Measurements from ENCODE around the gene RASGEF1C. TPM values are rescaled to one million over a fixed set of nuclear protein-coding genes. Genes with fewer than 3 reads are reported as not detected.

The RASGEF1C gene
- total and polyA plus RNA-seq, 2 experiments from 2014 or later: 0.40 to 0.42 TPM

GRCh38 chr5:180117000-180117725 is 91.8 kb downstream of the RASGEF1C start:
- Histone ChIP-seq H3K79me2 (replicated peaks; ENCODE audit: insufficient read depth) (no peaks in the 10 kb centered on the region), H3K4me3 (no peak overlapping the region), H4K20me1 (replicated peaks; ENCODE audit: insufficient read depth) (no peaks in the 10 kb centered on the region), H3F3A (replicated peaks; ENCODE audit: low read depth) (no peaks in the 10 kb centered on the region), H3K27ac (ENCODE audit: low read depth) (no peak overlapping the region), H3K27me3 (ENCODE audit: insufficient read depth) (no peaks in the 10 kb centered on the region), H3K4me2 (no peak overlapping the region), H3K36me3 (ENCODE audit: insufficient read depth) (no peaks in the 10 kb centered on the region), H2AFZ (no peak overlapping the region; the same call in 1 of the 2 replicates), H3K9me2 (ENCODE audit: insufficient read depth) (no peaks in the 10 kb centered on the region), H3K4me1 (ENCODE audit: insufficient read depth) (no peaks in the 10 kb centered on the region)
- H3K27ac Mint-ChIP-seq: no peak overlapping the region
- no peak for DNase-seq (ENCODE audit: low spot score)
- peaks cover 7% of the 10 kb centered on the region for H3K27me3 Mint-ChIP-seq (ENCODE audit: insufficient read depth, low read depth, poor library complexity)
- no peaks in the 10 kb centered on the region; the same call in 2 of the 3 replicates for H3K9me3 Mint-ChIP-seq
- no peak overlapping the region for H3K4me3 Mint-ChIP-seq
- peaks cover 4% of the 10 kb centered on the region; the same call in 1 of the 3 replicates for H3K4me1 Mint-ChIP-seq
- peak in 1 of 2 experiments; percentile 31; a peak in 3 of 4 replicates for TF ChIP-seq CTCF (conservative IDR thresholded peaks at IDR 0.05; ENCODE audit: low read depth in 2 of 2)
- no peak for TF ChIP-seq STAT1 (IDR thresholded peaks at IDR 0.05; ENCODE audit: unreplicated experiment)
- no peak for TF ChIP-seq POLR2AphosphoS5 (IDR thresholded peaks at IDR 0.05; ENCODE audit: low read depth)
- TF ChIP-seq CREB1 (CRISPR knock-in tag; IDR thresholded peaks at IDR 0.05; ENCODE audit: low read depth): no peak
- TF ChIP-seq ETS1 (IDR thresholded peaks at IDR 0.05): no peak
- ATAC-seq: peak; percentile 44
- H3K36me3 Mint-ChIP-seq (ENCODE audit: low read depth): no peaks in the 10 kb centered on the region

- peak overlapping the region; percentile 28; the same call in 1 of the 2 replicates for H2AFZ ChIP-seq
- no peaks in the 10 kb centered on the region for H3F3A ChIP-seq (replicated peaks; ENCODE audit: low read depth)
- no peaks in the 10 kb centered on the region for H3K79me2 ChIP-seq (replicated peaks; ENCODE audit: insufficient read depth)
- H3K36me3 ChIP-seq (ENCODE audit: insufficient read depth): no peaks in the 10 kb centered on the region
- no peaks in the 10 kb centered on the region for H3K27me3 ChIP-seq (ENCODE audit: insufficient read depth)
- H4K20me1 ChIP-seq (replicated peaks; ENCODE audit: insufficient read depth): no peaks in the 10 kb centered on the region
- Mint-ChIP-seq H3K27me3 (ENCODE audit: insufficient read depth, low read depth, poor library complexity) (peaks cover 9% of the 10 kb centered on the region), H3K4me3 (no peak overlapping the region), H3K36me3 (ENCODE audit: low read depth) (no peaks in the 10 kb centered on the region), H3K9me3 (no peaks in the 10 kb centered on the region; the same call in 2 of the 3 replicates), H3K27ac (no peak overlapping the region), H3K4me1 (peaks cover 7% of the 10 kb centered on the region)
- H3K4me2 ChIP-seq: no peak overlapping the region
- no peaks in the 10 kb centered on the region for H3K4me1 ChIP-seq (ENCODE audit: insufficient read depth)
- no peaks in the 10 kb centered on the region for H3K9me2 ChIP-seq (ENCODE audit: insufficient read depth)
- ATAC-seq (no peak), DNase-seq (ENCODE audit: low spot score) (no peak)
- no peak overlapping the region for H3K4me3 ChIP-seq
- no peak overlapping the region for H3K27ac ChIP-seq (ENCODE audit: low read depth)
- no peak for TF ChIP-seq REST (IDR thresholded peaks at IDR 0.05; ENCODE audit: unreplicated experiment)
- no peak for TF ChIP-seq CREB1 (CRISPR knock-in tag; IDR thresholded peaks at IDR 0.05; ENCODE audit: low read depth)
- no peak for TF ChIP-seq EZH2 (IDR thresholded peaks at IDR 0.05; ENCODE audit: low read depth, unreplicated experiment)
- TF ChIP-seq EZH2phosphoT487 (IDR thresholded peaks at IDR 0.05; ENCODE audit: unreplicated experiment): no peak
- no peak for TF ChIP-seq ETS1 (IDR thresholded peaks at IDR 0.05)
- no peak for TF ChIP-seq NANOG (IDR thresholded peaks at IDR 0.05; ENCODE audit: borderline replicate concordance)
These were observed 92.7 kb downstream of the RASGEF1C start for GRCh38 chr5:180116077-180116999.

All from GM23338 (cell line).